T-helper 2 cell treated with Interferon-gamma antibody and Interleukin-4, amounts not matched to agents 100 ng/mL and 5 ng/mL, for 36 hours (primary cell): ENCODE measurements around the gene SCD5. TPM values are rescaled to one million over a fixed set of nuclear protein-coding genes. Genes with fewer than 3 reads are reported as not detected.

Source experiments
- intact Hi-C: fragments of 100-400 bp; cut with micrococcal nuclease; formaldehyde crosslinking; loops from one replicate; pipeline ENCODE4 v1.15.1; 2023
- total RNA-seq: library from RNA; stranded (reverse); gene quantifications from 2 replicates; pipeline ENCODE4 v1.2.3, GENCODE V29; 2022

Gene SCD5
- total RNA-seq, 1 donor from 2014 or later, result 0.36 TPM

- intact Hi-C loops, result no loop called here
These were observed 28.0 kb downstream of the SCD5 start for GRCh38 chr4:82770607-82771006.

- intact Hi-C loops, result no loop called here
These were observed 33.5 kb downstream of the SCD5 start for GRCh38 chr4:82765134-82765533.

GRCh38 chr4:82761229-82761628 lies 37.4 kb downstream of the SCD5 start:
- intact Hi-C loops, result no loop called here

GRCh38 chr4:82758701-82759685 lies 39.6 kb downstream of the SCD5 start:
- intact Hi-C loops, result no loop called here

- intact Hi-C loops, result no loop called here
These were observed 42.5 kb downstream of the SCD5 start for GRCh38 chr4:82756061-82756460.

- intact Hi-C loops, result no loop called here
These were observed 42.9 kb downstream of the SCD5 start for GRCh38 chr4:82755650-82756049.

- intact Hi-C loops, result no loop called here
These were observed 44.0 kb downstream of the SCD5 start for GRCh38 chr4:82754513-82755165.

GRCh38 chr4:82753725-82754410 lies 44.7 kb downstream of the SCD5 start:
- intact Hi-C loops, result no loop called here

- intact Hi-C loops, result no loop called here
These were observed 45.4 kb downstream of the SCD5 start for GRCh38 chr4:82753238-82753637.

- intact Hi-C loops, result no loop called here
These were observed 49.7 kb downstream of the SCD5 start for GRCh38 chr4:82748810-82749470.

- intact Hi-C loops, result no loop called here
These were observed 50.7 kb downstream of the SCD5 start for GRCh38 chr4:82747686-82748575.

- intact Hi-C loops, result no loop called here
These were observed 51.7 kb downstream of the SCD5 start for GRCh38 chr4:82746705-82747574.

- intact Hi-C loops, result no loop called here
These were observed 53.3 kb downstream of the SCD5 start for GRCh38 chr4:82745173-82745842.

- intact Hi-C loops, result no loop called here
These were observed 54.2 kb downstream of the SCD5 start for GRCh38 chr4:82744284-82744968.

GRCh38 chr4:82741188-82741587 lies 57.4 kb downstream of the SCD5 start:
- intact Hi-C loops, result no loop called here

GRCh38 chr4:82739287-82740190 lies 59.1 kb downstream of the SCD5 start:
- intact Hi-C loops, result loop anchor here (1.0 kb wide), 1 partner anchor 277 kb away; no protein-coding TSS in a partner anchor

GRCh38 chr4:82737354-82737753 lies 61.2 kb downstream of the SCD5 start:
- intact Hi-C loops, result no loop called here
